Caco-2 (cell line): ENCODE measurements around the gene SOD2. TPM values are rescaled to one million over a fixed set of nuclear protein-coding genes. Genes with fewer than 3 reads are reported as not detected.
"Not testable (repeated sequence)": the region's sequence is repeated elsewhere in the genome, so short reads cannot be mapped to it uniquely, and the experiment has no call there.

Experiments
- BruUV-seq: library from RNA; stranded (reverse); fragments of 400-500 nt; replicated peaks from 2 replicates; lab custom pipeline; 2021; lab: Mats Ljungman, UMichigan
- CTCF ChIA-PET: fragments of 300-600 bp; sonication (Branson Sonifier 250); formaldehyde crosslinking; loops from one replicate; lab custom pipeline; 2022; ENCODE audit warnings: antibody characterized with exemption; lab: Charles Lee
- POLR2A ChIA-PET: fragments of 300-600 bp; sonication (Branson Sonifier 250); formaldehyde crosslinking; loops from one replicate; lab custom pipeline; 2022; ENCODE audit warnings: antibody characterized with exemption; lab: Charles Lee
- DNase-seq, 2 experiments: peaks; one replicate each; pipeline versions ENCODE4 v3.0.0 to v3.0.0-alpha.2; 2020 to 2022
- H3K27me3 ChIP-seq: replicated peaks from 2 replicates; pipeline ENCODE4 v1.6.0; 2011; ENCODE audit warnings: low read length; ENCODE audit not compliant: control insufficient read depth, insufficient read depth
- H3K36me3 ChIP-seq: 2 replicates; pipeline ENCODE4 v1.5.1; 2011; ENCODE audit warnings: low read length; ENCODE audit not compliant: control insufficient read depth, insufficient read depth
- H3K4me1 ChIP-seq: fragments of 250-450 bp; sonication (Bioruptor Pico); 2 replicates; pipeline ENCODE4 v1.5.1; 2020; ENCODE audit warnings: mild to moderate bottlenecking
- H3K4me3 ChIP-seq: 2 replicates; pipeline ENCODE4 v1.5.1; 2011; ENCODE audit warnings: low read depth, mild to moderate bottlenecking, control low read depth, low read length
- H3K9me3 ChIP-seq: fragments of 250-450 bp; sonication (Bioruptor Pico); 2 replicates; pipeline ENCODE4 v1.5.1; 2020; ENCODE audit warnings: mild to moderate bottlenecking, moderate library complexity
- H3K27ac Mint-ChIP-seq: one replicate; pipeline ENCODE4 v1.8.0; 2022; ENCODE audit warnings: mixed read lengths; ENCODE audit not compliant: unreplicated experiment
- H3K27me3 Mint-ChIP-seq: one replicate; pipeline ENCODE4 v1.8.0; 2022; ENCODE audit warnings: mixed read lengths; ENCODE audit not compliant: insufficient read depth, unreplicated experiment
- H3K36me3 Mint-ChIP-seq: one replicate; pipeline ENCODE4 v1.8.0; 2022; ENCODE audit warnings: mild to moderate bottlenecking, mixed read lengths; ENCODE audit not compliant: insufficient read depth, unreplicated experiment
- H3K4me1 Mint-ChIP-seq: one replicate; pipeline ENCODE4 v1.8.0; 2022; ENCODE audit warnings: low read depth, mixed read lengths; ENCODE audit not compliant: unreplicated experiment
- H3K4me3 Mint-ChIP-seq: one replicate; pipeline ENCODE4 v1.8.0; 2022; ENCODE audit warnings: mild to moderate bottlenecking, moderate library complexity, mixed read lengths; ENCODE audit not compliant: unreplicated experiment
- H3K9me3 Mint-ChIP-seq: one replicate; pipeline ENCODE4 v1.8.0; 2022; ENCODE audit warnings: mixed read lengths; ENCODE audit not compliant: unreplicated experiment
- CTCF ChIP-seq, 2 experiments: fragments of 200-600 bp in 1 of 2; IDR thresholded peaks; 1 replicate in 1 of 2; 2 replicates in 1 of 2; pipeline versions ENCODE4 v1.5.1 to v1.8.0; 2011 to 2022; ENCODE audit warnings: antibody characterized with exemption in 1 of 2, control low read depth in 1 of 2, inconsistent platforms in 1 of 2, low read depth in 1 of 2, low read length in 1 of 2, mild to moderate bottlenecking in 1 of 2, moderate library complexity in 1 of 2; ENCODE audit not compliant: insufficient read depth in 1 of 2, severe bottlenecking in 1 of 2, unreplicated experiment in 1 of 2
- intact Hi-C: fragments of 100-400 bp; cut with micrococcal nuclease; formaldehyde crosslinking; loops from one replicate; pipeline ENCODE4 v1.10.0; 2022; ENCODE audit not compliant: unreplicated experiment
- total RNA-seq: library from RNA; stranded (reverse); gene quantifications from 2 replicates; pipeline ENCODE4 v1.2.3, GENCODE V29; 2022

SOD2 gene
- total RNA-seq, 1 experiment from 2014 or later = 110 TPM

- DNase-seq = no peak
- no peaks in the 10 kb centered on the region for H3K4me1 Mint-ChIP-seq
- Histone ChIP-seq H3K4me1 (no peaks in the 10 kb centered on the region), H3K9me3 (no peaks in the 10 kb centered on the region), H3K36me3 (no peaks in the 10 kb centered on the region), H3K4me3 (no peak overlapping the region), H3K27me3 (no peaks in the 10 kb centered on the region)
- H3K36me3 Mint-ChIP-seq = peaks cover 38% of the 10 kb centered on the region
- no peak overlapping the region for H3K4me3 Mint-ChIP-seq
- intact Hi-C loops = no loop called here
- ChIA-PET CTCF (no interaction called here), POLR2A (no interaction called here)
- no TSS peak for BruUV-seq
- H3K27me3 Mint-ChIP-seq = no peaks in the 10 kb centered on the region
- TF ChIP-seq CTCF (IDR thresholded peaks at IDR 0.05; ENCODE audit: insufficient read depth in 1 of 2, low read depth in 1 of 2, low read length in 1 of 2, severe bottlenecking in 1 of 2, unreplicated experiment in 1 of 2) = no peak
- H3K9me3 Mint-ChIP-seq = no peaks in the 10 kb centered on the region
- H3K27ac Mint-ChIP-seq = no peak overlapping the region
These were observed 43.9 kb upstream of the SOD2 start for GRCh38 chr6:159736908-159737307.

GRCh38 chr6:159733395-159733794 lies 40.4 kb upstream of the SOD2 start:
- intact Hi-C loops, DNase-seq, H3K9me3 Mint-ChIP-seq, H3K27ac Mint-ChIP-seq, CTCF ChIA-PET, BruUV-seq, H3K27me3 Mint-ChIP-seq, H3K4me1 Mint-ChIP-seq, H3K4me3 ChIP-seq, H3K36me3 ChIP-seq, H3K27me3 ChIP-seq, H3K4me3 Mint-ChIP-seq, H3K9me3 ChIP-seq, POLR2A ChIA-PET, H3K4me1 ChIP-seq: not testable (repeated sequence)
- peaks cover 28% of the 10 kb centered on the region for H3K36me3 Mint-ChIP-seq

GRCh38 chr6:159732550-159732949 lies 39.5 kb upstream of the SOD2 start:
- H3K4me3 ChIP-seq, DNase-seq, POLR2A ChIA-PET, intact Hi-C loops, H3K9me3 Mint-ChIP-seq, H3K9me3 ChIP-seq, H3K4me1 ChIP-seq, H3K36me3 ChIP-seq, H3K4me1 Mint-ChIP-seq, BruUV-seq, H3K27me3 Mint-ChIP-seq, CTCF ChIA-PET, H3K4me3 Mint-ChIP-seq, H3K27me3 ChIP-seq: not testable (repeated sequence)
- peaks cover 37% of the 10 kb centered on the region for H3K36me3 Mint-ChIP-seq
- H3K27ac Mint-ChIP-seq = peak overlapping the region; percentile 51

GRCh38 chr6:159730332-159730676 lies 37.3 kb upstream of the SOD2 start:
- no peak overlapping the region for H3K4me3 Mint-ChIP-seq
- no peak for TF ChIP-seq CTCF (IDR thresholded peaks at IDR 0.05; ENCODE audit: insufficient read depth in 1 of 2, low read depth in 1 of 2, low read length in 1 of 2, severe bottlenecking in 1 of 2, unreplicated experiment in 1 of 2)
- no peak overlapping the region for H3K27ac Mint-ChIP-seq
- no peaks in the 10 kb centered on the region for H3K4me1 Mint-ChIP-seq
- Histone ChIP-seq H3K27me3 (no peaks in the 10 kb centered on the region), H3K36me3 (peaks cover 1% of the 10 kb centered on the region; the same call in 1 of the 2 replicates), H3K9me3 (no peaks in the 10 kb centered on the region), H3K4me3 (no peak overlapping the region), H3K4me1 (peaks cover 3% of the 10 kb centered on the region; the same call in 1 of the 2 replicates)
- peaks cover 51% of the 10 kb centered on the region for H3K36me3 Mint-ChIP-seq
- POLR2A ChIA-PET = no interaction called here
- no TSS peak for BruUV-seq
- no peak for DNase-seq
- no peaks in the 10 kb centered on the region for H3K9me3 Mint-ChIP-seq
- intact Hi-C loops = no loop called here
- CTCF ChIA-PET = no interaction called here
- H3K27me3 Mint-ChIP-seq = no peaks in the 10 kb centered on the region
